ENCODE results near the gene ARHGAP27.

ARHGAP27 gene

DNA sequence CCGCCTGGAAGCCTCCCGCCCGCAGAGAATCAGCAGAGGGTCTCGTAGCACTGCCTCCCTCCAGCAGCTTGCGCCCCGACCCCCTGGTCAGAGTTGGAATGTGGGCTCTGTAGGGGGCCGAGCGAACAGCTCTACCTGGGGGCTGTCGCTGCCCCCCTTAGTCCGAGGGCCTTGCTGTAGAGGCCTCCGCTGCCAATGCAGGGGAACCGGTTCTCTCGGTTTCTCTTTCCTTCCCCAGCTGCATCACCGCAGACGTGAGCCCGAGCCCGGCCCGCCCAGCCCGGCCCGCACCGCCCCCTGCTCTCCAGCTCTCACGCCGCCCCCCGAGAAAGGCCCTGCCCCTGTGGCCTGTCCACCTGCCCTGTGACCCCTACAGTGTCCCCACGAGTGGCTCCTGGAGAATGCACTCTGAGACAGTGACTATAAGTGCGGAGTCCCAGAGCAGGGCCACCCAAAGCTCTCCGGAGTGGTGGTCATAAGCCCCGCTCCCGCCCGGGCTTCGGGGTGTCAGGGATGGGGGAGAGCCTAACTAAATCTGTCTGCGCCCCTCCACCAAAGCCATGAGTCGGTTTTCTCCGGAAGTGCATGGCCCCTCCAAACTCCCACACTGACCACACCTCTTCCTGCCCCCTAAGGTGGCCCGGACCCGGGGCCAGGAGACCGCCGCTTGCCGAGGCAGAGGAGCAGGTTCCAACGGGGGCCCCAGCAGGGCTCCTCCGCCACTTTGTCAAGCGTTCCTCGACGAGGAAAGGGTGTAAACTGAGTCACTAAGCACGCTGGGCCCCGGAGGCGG is 1.7 kb downstream of the ARHGAP27 start:
- DNase-seq (ENCODE audit: low spot score) = no peak

DNA sequence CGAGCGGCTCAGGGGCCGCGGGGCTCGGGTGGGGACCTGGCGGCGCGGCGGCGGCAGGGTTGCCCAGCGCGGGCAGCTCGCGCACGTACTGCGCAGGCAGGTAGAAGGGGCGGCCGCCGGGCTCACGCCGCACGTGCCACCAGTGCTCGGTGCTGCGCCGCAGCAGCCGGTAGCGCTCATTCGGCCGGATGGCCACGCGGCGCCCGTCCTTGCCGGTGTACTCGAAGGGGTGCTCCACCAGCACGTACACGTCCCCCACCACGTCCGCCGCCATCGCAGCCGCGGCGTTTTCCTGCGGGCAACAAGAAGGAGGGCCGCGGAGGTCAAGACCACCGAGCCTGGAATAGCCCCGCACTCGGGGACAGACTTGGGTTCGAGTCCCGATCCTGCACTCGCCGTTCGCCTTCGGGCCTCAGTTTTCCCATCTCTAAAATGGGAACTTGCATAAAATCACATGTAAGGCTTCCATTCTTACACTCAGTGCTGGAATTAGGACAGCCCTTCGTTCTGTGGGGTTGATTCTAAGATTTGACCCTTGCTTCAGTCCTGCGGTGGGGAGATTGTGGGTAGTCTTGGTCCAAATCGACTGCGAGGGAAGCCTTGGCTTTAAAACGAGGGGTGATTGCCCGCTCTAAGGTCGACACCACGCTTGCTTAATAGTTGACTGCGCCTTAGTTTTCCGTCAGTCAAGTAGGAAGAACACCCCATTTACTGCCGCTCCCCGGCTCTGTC is 2.5 kb downstream of the ARHGAP27 start:
- no peak for DNase-seq (ENCODE audit: low spot score)

DNA sequence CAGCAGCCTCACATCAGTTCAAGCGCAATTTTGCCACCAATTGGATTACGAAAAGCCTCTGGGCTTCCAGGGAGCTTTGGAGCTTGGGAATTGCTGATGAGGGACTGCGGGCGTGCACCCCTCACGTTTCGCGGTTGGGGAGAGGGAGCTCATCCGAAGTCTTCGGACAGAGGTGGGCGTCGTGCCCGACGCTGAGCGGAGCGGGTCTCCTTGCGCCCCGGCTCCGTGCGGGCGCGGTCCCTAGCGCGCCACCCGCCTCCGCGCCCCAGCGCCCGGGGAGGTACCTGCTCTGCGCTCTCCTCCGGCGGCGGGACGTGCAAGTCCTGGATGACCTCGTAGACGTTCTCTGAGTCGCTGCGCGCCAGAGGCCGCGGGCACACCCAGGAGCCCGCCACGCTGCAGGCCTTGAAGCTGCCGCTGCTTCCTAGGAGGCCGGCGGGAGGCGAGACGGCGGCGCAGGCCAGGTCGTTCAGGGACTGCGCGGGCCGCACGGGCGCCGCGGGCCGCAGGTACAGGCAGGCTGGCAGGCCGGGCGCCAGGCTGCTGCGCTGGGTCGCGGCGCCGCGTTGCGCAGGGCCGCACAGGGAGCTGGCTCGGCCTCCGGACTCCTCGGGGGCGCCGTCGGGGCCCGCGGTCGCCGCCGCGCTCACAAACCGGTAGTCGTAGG is 3.2 kb downstream of the ARHGAP27 start:
- peak; percentile 71 for DNase-seq (ENCODE audit: low spot score)

DNA sequence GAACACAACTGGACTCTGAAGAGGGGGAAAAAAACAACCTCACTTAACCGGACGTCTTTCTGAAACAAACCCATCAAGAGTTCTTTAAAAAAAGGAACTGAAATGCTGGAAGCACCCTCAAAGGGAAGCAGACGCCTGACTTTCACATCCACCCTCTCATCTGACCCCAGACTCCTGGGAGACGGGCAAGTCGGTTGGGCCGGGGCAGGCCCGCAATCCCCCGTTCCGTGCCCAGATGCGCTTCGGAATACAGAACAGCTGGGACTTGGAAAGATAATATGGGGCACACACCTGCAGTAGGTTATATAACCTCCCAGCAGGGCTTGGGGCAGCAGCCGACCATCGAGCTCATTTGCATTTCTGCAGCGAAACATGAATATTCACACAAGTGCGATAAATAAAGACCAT is 3.7 kb downstream of the ARHGAP27 start:
- DNase-seq (ENCODE audit: low spot score) = no peak

DNA sequence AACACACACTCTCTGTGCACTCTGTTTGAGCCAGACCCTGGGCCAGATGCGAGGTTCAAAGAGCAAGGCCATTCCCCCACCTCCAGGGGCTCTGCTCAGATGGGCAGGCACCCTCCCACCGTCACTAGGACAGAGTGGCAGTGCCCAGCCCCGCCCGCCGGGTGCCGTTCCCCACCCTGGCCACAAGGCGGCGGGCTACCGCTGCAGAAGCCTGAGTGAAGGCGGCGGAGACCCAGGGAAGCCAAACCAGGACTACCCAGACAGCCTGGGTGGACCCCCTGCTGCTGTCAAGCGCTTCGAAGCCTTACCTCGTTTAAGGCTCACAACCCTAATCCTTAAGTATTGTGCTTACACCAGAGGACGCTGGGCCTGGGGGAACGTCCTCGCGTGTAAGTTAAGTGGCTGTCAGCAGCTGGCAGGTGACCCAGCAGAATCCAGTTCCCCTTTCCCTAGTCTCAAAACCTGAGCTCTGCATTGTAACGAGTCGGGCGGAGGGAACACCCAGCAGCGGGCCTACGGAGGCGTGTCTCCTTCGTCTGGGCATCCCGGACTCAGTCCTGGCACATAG is 4.5 kb downstream of the ARHGAP27 start:
- DNase-seq (ENCODE audit: low spot score) = peak; percentile 95

DNA sequence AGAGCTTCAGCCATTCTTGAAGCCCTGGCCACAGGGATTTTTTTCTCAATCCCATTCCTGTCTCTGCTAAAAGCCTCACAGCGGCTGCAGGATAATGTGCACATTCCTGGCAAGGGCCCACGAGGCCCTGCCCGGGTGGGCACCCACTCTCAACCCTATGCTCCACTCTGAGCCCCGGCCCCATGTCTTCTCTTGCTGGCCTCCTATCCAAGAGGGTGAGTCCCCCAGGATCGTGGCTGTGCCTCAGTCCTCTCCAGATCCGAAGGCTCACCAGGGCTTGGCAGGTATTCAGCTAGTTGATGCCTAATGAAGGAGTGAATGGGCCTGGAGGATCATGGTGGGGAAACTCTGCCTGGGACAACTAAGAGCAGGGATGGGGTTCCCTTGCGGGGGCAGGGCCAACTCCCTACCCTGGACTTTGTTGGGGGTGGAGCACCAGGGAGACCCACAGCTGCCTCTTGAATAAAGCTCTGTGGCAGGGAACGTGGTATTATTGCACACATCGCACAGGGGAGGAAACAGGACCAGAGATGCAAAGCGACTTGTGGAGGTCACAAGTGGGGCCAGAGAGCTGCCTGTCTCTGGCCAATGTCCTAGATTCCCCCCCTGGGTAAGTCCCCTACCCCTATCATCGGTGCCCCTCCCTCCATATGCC is 5.4 kb downstream of the ARHGAP27 start:
- no peak for DNase-seq (ENCODE audit: low spot score)

DNA sequence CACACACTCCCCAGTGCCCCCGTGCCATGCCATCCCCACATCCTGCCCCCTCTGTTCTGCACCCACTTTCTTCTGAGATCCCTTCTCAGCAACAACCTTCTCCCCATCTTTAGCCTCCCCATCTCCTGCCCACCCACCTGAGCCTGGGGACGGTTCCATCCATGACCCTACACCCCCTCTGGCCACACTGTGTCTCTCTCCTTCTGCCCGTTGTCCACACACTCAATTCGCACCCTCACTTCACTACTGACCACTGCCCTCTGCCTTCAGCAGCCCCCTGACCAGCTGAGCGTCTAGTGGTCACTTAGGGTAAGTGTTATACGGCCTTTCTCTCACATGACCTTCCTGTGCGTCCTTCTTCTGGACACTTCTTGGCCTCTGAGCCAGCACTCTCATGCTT is 6.1 kb downstream of the ARHGAP27 start:
- DNase-seq (ENCODE audit: low spot score) = no peak

DNA sequence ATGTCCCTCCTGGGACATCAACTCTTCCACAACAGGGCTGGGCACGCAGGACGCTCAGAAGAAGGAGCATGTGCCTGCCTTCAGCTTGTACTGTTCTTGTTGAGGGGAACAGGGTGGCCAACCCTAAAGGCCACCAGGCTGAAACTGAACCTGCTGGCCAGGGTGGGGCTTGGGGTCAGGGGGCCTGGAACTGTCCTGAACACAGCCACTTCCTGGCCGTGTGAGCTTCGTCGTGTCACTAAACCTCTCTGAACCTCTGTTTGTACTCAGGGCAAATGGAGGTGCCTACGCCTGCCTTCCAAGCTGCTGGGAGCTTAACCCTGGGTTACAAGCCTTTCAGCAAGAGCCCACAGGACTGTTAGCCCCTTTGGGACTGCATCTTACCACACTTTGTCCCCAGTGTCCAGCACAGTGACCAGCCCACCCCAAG is 6.7 kb downstream of the ARHGAP27 start:
- DNase-seq (ENCODE audit: low spot score) = no peak

DNA sequence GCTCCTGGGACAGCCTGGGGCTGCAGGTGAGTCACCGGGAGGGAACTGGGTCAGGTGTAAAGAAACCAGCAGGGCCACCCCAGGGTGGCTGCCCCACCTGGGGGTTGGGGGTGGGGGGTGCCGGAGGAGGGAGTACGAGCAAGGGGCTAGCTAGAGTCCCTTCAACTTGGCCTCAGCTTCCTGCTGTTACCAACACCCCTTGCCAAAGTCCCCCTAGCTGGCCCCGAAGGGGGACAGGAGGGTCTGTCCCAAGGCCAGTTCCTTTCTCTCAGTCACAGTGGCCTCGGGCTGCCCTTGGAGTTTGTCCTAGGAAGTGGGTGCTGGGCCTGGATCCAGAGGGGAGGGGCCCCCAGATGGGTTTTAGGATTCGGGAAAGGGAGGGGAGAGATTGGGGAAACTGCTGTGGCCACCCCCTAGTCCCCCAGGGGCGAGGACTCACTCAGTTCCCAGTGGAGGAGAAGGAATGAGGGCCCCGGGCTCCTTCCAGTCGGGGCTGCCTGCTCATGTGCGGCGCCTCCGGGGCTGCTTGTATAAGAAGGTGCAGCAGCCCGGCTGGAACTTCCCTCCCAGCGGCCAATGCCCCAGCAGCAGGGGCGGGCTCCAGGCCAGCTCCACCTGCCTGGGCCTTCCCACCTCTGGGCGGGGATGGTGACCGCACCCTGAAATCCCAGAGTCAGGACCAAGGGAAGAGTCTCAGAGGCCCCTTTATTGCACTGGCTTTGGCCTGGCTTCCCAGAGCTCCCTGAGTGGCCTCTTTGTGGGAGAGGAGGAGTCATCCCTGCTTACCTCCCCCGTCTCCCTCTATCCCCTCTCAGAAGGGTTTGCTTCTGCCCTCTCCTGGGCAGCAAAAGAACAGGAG is 7.3 kb downstream of the ARHGAP27 start:
- peak; percentile 72 for DNase-seq (ENCODE audit: low spot score)

DNA sequence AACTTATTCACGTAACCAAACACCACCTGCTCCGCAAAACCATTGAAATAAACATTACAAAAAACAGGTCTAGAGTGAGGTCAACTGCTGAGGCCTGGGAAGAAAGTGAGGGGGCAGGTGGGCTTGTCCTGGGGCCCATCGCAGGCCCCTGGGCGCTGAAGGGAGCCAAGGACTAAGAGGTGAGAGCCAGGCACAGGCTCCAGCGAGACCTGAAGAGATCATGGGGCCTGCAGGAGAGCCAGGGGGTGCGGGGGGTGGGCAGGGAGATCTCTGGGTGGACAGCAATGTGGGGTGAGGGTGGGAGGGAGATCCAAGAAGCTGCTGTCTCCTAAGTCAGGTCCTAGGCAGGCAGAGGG is 7.9 kb downstream of the ARHGAP27 start:
- no peak for DNase-seq (ENCODE audit: low spot score)

DNA sequence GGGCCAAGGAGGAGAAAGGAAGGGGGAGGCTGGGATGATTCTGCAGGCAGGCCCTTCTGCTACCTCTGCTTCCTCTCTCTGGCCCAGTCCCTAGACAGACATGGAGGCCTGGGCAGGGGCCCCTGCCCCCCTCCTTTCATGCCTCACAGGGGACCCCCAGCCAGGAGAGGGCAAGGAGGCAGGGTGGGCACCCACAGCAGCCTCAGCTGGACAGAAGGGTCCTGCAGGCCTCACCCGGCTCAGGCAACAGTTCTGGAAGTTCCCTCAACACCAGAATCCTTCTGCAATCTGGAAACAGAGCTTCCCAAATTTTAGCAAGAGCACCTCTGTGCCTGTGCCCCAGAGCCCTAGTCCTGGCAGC is 8.7 kb downstream of the ARHGAP27 start:
- no peak for DNase-seq (ENCODE audit: low spot score)

DNA sequence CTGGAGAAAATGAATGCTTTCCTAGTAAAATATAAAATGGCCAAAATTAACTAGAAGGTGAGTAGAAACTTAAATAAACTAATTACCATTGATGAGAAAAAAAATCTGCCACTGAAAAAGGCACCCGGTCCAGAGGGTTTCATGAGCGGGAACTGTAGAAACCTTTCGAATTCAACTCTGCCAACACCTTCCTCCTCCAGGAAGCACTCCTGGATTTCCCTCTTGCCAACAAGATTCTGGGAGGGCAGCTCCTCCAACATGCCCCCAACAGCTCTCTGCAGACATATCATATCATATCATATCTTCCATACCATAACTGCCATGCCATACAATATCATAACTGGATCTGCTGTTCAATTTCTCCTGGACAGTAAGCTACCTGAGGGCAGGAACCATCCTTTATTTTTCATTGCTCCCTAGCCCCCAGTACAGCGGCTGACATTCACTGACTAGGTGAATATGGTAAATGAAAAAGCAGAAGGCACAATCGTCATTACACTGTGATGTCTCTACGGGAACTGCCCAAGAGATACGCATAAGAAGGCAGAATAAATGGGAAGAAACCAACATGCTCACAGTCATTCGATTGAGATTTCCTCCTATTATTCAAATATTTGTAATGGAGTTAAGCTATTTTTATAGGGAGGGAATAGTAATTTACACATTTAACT is 9.2 kb downstream of the ARHGAP27 start:
- DNase-seq (ENCODE audit: low spot score) = no peak

DNA sequence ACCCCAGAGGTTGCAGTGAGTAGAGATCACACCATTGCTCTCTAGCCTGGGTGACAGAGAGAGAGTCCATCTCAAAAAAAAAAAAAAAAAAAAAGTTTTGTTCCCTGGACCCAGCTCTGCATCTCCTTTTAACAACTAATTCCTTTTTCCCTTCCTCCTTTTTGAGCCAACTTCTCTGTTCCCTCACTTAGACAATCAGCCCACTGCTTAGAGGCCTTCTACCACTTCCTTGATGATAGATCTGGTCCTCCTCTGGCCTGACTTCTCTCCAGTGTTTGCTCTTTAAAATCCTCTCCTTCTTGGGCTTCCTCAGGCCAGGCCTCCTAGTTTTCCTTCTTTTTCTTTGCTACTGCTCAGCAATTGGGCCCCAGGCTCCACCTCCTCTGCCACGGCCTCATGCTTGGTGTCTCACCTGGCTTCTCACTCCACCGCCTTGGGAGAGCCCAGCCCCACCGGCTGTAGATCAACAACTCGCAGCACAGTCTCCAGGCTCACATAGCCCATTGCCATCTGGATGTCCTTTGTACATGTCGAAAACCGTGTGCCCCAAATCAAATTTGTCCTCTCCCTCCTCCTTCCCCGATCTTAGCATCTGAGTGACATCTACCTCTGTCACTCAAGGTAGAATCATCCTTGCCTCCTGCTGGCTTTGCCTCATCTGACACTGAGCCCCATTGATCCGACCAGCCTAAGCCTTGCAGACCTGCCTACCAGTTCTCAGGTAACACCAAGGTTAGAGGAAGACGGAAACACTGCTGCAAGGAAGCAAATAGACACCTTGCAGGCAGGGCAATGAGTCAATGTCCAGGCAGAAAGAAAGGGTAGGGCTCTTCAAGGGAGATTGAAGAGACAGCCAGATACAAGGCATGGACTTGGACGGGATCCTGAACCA is 17.4 kb downstream of the ARHGAP27 start:
- no peak for DNase-seq (ENCODE audit: low spot score)

DNA sequence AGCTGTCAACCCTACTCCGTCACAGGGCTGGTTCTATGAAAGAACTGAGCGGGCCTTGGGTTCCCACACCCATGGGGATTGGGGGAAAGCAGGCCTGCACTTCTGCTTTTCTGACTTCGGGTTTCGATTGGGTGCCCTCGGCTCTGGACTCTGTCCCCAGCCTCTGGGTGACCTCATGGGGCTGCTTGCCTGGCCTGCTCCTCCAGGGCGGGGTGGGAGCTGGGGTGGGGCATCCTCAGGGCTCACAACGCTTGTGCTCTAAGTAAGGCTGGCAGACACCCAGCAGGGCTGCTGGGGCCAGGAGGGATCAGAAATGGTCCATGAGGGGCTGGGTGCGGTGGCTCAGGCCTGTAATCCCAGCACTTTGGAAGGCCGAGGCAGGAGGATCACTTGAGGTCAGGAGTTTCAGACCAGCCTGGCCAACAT is 19.2 kb downstream of the ARHGAP27 start:
- DNase-seq (ENCODE audit: low spot score) = no peak

DNA sequence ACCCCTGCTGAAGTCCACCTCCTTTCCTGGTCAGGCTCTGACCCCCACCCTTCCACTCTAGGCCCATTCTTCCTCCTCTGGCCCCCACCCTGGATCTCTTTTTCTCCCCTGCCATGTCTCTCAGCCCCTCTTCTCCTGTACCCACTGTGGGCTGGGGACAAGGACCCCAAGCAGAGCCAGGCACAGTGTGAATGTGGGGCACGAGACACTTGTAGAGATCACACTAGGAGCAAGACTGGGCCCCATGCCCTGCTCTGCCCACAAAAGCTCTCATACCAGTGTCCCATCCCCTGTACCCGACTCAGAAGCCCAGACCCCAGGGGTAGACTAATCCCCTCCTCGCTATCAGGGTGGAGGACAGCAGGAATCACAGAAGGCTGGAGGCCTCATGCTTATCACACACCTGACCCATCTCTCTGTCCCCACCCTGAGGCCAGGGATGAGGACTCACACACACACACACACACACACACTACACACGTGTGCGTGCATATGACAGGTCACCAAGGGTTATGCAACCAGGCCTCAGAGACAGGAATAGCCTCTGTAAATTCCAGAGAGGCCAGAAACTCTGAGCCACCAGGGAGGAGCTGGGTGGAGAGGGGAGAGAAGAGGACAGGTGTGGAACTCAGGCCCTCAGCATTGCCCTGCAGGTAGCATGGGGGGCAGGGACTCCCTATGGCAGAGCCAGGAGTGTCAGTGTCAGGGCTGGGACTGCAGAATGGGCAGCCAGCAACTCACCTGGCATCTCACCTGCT is 21.1 kb downstream of the ARHGAP27 start:
- DNase-seq (ENCODE audit: low spot score) = no peak

DNA sequence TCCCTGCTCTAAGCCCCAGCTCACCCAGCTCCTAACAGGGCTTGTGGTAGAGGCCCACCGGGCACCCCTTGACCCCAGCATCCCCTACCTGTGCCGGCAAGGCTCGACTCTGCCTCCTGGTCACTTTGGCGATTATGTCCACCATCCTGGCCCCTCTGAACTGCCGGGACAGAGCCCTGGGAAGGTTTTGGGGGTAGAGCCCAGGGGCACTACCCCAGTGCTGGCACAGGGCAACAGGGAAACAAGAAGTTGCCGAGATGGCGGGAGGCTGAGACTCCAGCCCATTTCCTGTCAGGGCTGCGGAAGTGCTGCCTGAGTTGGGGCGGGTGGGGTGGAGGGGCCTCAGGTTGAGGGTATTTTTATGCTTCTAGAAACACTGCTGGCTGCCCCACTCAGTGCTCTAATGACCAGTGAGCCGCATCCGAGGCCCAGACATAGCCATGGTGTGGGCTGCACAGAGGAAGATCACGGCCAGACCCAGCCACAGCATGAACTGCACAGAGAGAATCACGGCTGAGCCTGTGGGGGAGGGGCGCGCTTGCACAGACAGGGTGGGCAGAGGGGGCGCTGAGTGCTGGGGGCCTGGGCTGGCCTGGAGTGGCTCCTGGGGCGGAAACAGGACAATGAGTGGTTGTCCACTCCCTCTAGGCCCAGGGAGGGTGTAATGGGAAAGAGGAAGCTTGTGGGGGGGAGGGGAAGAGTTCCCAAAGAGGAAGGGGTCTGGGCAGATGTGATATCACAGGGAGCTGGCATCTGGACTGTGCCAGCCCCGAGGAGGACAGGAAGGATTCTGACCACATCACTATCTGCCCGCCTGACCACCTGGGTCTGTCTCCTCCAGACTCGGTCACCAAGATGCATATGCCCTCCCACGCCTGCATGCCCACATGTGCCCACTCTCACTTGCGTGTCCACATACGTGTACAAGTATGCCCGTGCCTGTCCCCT is 22.3 kb downstream of the ARHGAP27 start:
- no peak for DNase-seq (ENCODE audit: low spot score)

DNA sequence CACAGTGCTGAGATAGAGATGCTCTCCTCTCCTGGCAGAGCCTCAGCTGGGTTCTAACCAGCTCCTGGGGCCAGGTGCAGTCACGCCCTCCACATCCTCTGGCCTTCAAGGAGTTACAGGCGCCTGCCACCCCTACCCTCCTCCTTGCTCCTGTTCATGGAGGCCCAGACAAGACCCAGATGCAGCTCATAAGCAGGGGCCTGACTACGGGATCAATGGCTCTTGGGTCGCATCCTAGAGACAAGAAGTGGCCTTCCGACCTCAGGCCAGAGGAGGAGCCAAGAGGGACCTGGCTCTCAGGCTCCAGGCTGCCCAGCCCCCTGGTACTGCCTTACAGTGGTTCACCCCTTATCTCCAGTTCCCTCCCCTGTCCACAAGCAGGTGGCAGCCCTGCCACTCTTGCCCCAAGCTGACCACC is 23.0 kb downstream of the ARHGAP27 start:
- DNase-seq (ENCODE audit: low spot score) = no peak

Data from D341Med (cell line).